Left ventricle myocardium inferior (tissue), 1 donor: ENCODE results near the gene STK40. TPM values are rescaled to one million over a fixed set of nuclear protein-coding genes. Genes with fewer than 3 reads are reported as not detected.

Experiments used
- DNase-seq: peaks from one replicate; pipeline ENCODE4 v3.0.0-alpha.2; 2020
- H3K27ac ChIP-seq: fragments of 200-600 bp; replicated peaks from 2 replicates; pipeline ENCODE4 v1.8.0; 2021
- H3K27me3 ChIP-seq: fragments of 200-600 bp; 2 replicates; pipeline ENCODE4 v1.8.0; 2021; ENCODE audit warnings: low read depth
- H3K36me3 ChIP-seq: fragments of 200-600 bp; 2 replicates; pipeline ENCODE4 v1.8.0; 2021
- H3K4me1 ChIP-seq: fragments of 200-600 bp; 2 replicates; pipeline ENCODE4 v1.8.0; 2021
- H3K4me3 ChIP-seq: fragments of 200-600 bp; 2 replicates; pipeline ENCODE4 v1.8.0; 2021; ENCODE audit warnings: mild to moderate bottlenecking, moderate library complexity
- H3K9me3 ChIP-seq: fragments of 200-600 bp; replicated peaks from 2 replicates; pipeline ENCODE4 v1.8.0; 2021
- intact Hi-C: fragments of 100-400 bp; cut with micrococcal nuclease; formaldehyde crosslinking; loops from one replicate; pipeline ENCODE4 v1.11.0; 2022
- total RNA-seq: library from RNA; stranded (reverse); fragmentation: NEBNext Ultra II Directional; extraction: Animal tissue kit (Norgen Biotek cat#: 25700); gene quantifications from one replicate; pipeline ENCODE4 v1.2.1, GENCODE V29; 2021
- TF ChIP-seq, protein P1 (sequence below): fragments of 200-600 bp; IDR thresholded peaks from 2 replicates; pipeline ENCODE4 v1.8.0; 2021; ENCODE audit warnings: antibody characterized with exemption, mild to moderate bottlenecking, borderline replicate concordance
- donor health status: DM: no; HTN: yes; CAD: no; lungs with severe emphysema.

The STK40 gene
- total RNA-seq, 1 donor from 2014 or later = 69.8 TPM

DNA sequence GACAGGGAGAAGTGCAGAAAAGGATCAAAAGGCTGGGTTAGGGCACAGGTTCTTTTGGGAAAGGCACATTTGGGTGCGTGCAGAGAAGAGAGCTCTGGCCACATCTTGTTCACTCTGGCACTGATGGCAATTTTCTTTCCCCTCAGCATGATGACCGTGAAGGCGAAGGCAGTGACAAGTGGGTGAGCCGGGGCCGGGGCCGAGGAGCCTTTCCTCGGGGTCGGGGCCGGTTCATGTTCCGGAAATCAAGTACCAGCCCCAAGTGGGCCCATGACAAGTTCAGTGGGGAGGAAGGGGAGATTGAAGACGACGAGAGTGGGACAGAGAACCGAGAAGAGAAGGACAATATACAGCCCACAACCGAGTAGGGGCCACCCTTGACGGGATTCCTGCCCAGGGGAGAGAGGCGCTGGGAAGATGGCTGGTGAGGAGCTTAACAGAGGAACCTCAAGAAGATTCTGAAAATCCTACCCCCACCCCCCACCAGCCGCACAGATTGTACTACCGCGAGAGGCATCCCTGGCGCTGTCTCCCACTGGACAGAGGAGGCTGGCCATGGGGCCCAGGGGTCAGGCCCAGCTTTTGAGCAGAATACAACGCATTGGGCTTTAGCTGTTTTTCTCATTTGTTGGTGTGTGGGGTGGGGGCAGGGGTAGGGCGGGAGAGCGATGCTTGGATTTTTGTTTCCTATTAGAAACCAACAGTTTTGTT lies 81.9 kb downstream of the STK40 start:
- TF ChIP-seq, protein P1, sequence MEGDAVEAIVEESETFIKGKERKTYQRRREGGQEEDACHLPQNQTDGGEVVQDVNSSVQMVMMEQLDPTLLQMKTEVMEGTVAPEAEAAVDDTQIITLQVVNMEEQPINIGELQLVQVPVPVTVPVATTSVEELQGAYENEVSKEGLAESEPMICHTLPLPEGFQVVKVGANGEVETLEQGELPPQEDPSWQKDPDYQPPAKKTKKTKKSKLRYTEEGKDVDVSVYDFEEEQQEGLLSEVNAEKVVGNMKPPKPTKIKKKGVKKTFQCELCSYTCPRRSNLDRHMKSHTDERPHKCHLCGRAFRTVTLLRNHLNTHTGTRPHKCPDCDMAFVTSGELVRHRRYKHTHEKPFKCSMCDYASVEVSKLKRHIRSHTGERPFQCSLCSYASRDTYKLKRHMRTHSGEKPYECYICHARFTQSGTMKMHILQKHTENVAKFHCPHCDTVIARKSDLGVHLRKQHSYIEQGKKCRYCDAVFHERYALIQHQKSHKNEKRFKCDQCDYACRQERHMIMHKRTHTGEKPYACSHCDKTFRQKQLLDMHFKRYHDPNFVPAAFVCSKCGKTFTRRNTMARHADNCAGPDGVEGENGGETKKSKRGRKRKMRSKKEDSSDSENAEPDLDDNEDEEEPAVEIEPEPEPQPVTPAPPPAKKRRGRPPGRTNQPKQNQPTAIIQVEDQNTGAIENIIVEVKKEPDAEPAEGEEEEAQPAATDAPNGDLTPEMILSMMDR = no peak
- H3K36me3 ChIP-seq = peaks cover 58% of the 10 kb centered on the region

DNA sequence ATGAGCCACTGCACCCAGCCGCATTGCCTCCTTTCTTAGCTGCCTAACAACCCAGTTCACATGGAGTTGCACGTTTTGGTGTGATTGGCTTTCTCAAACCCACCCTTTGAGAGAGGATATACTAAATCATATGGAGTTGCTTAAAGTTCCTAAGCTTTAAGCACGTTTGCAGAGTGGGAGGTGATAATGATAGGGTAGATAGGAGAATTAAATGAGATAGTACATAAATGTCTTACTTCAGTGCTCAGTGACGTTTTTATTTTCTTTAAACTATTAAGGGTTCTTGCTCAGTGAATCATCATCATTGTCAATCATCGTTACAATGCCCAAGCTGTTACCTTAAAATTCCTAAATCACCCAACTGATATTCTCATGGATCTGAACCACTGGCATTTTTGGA lies 82.5 kb downstream of the STK40 start:
- Histone ChIP-seq H3K4me3 (no peak overlapping the region), H3K9me3 (no peaks in the 10 kb centered on the region), H3K27me3 (no peaks in the 10 kb centered on the region), H3K4me1 (peaks cover 34% of the 10 kb centered on the region), H3K36me3 (peaks cover 64% of the 10 kb centered on the region), H3K27ac (no peak overlapping the region)
- DNase-seq = no peak
- TF ChIP-seq, protein P1 = no peak
- intact Hi-C loops = no loop called here

More for the DNA sequence above, 81.9 kb downstream of the STK40 start:
- Histone ChIP-seq H3K9me3 (no peaks in the 10 kb centered on the region), H3K27ac (no peak overlapping the region), H3K4me1 (peaks cover 34% of the 10 kb centered on the region), H3K4me3 (no peak overlapping the region), H3K27me3 (no peaks in the 10 kb centered on the region)
- intact Hi-C loops = no loop called here
- no peak for DNase-seq

DNA sequence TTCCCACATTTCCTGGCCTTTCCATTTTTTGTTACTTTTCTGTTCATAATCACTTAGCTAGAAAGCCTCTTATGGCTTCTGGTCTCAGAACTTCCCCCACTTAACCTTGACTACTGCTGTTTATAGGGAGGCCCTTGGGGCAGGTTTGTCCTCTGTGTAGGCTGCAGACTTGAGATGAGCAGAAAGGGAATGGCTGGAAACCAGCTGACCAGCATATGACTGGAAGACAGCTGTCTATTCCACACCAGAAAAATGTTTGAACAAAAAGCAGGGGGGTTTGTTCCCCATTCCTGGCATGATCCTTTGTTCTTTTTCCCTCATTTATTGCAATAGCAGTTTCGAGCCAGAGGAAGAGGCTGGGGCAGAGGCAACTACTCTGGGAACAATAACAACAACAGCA lies 84.5 kb downstream of the STK40 start:
- no peak for DNase-seq
- peaks cover 20% of the 10 kb centered on the region for H3K4me1 ChIP-seq
- peak overlapping the region; percentile 0 for H3K27ac ChIP-seq
- H3K9me3 ChIP-seq = no peaks in the 10 kb centered on the region
- TF ChIP-seq, protein P1 = no peak
- intact Hi-C loops = no loop called here
- H3K27me3 ChIP-seq = no peaks in the 10 kb centered on the region
- no peak overlapping the region for H3K4me3 ChIP-seq
- peaks cover 84% of the 10 kb centered on the region for H3K36me3 ChIP-seq

DNA sequence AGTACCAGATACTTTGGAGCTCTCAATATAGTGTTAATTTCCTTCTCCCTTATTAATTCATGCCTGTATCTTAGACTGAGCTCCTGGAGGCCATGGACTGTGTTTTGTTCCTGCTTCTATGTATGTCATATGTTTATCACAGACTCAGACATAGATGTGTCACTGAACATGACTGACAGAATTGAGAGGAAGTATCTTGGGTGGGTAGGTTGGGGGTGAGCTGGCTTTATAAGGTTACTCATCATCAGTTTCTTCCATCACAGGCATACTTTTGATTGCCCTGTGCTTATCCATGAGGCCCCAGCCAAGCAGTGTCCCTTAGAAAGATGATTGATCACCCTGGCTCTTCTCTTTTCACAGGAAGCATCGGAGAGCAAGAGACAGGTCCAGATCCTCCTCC lies 85.2 kb downstream of the STK40 start:
- Histone ChIP-seq H3K4me3 (no peak overlapping the region), H3K27ac (peak overlapping the region; percentile 55), H3K36me3 (peaks cover 91% of the 10 kb centered on the region), H3K27me3 (no peaks in the 10 kb centered on the region), H3K4me1 (peaks cover 16% of the 10 kb centered on the region), H3K9me3 (no peaks in the 10 kb centered on the region)
- no peak for DNase-seq
- TF ChIP-seq, protein P1 = no peak
- intact Hi-C loops = no loop called here

DNA sequence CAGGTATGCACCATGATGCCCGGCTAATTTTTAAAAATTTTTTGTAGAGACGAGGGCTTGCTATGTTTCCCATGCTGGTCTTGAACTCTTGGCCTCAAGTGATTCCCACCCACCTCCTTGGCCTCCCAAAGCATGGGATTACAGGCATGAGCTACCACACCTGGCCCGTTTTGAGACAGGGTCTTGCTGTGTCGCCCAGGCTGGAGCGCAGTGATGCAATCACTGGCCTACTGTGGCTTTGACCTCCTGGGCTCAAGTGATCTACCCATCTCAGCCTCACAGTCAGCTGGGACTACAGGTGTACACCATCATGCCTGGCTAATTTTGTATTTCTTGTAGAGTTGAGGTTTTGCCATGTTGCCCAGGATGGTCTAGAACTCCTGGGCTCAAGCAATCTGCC lies 87.1 kb downstream of the STK40 start:
- Histone ChIP-seq H3K27me3 (no peaks in the 10 kb centered on the region), H3K36me3 (peaks cover 96% of the 10 kb centered on the region), H3K4me1 (peaks cover 24% of the 10 kb centered on the region), H3K27ac (no peak overlapping the region), H3K9me3 (no peaks in the 10 kb centered on the region), H3K4me3 (no peak overlapping the region)
- intact Hi-C loops = no loop called here
- no peak for DNase-seq
- TF ChIP-seq, protein P1 = no peak
